HG02840 (cell line): ENCODE results near the gene LYL1.
A peak's percentile ranks its signal among the peaks of the same experiment; 100 is the strongest.

Experiments
- ATAC-seq: cut with Tn5 transposase; IDR thresholded peaks from one replicate; pipeline ENCODE4 v1.9.1; 2021; ENCODE audit warnings: mild to moderate bottlenecking, moderate library complexity, moderate number of reproducible peaks; ENCODE audit not compliant: unreplicated experiment, low FRiP score

Gene LYL1

DNA sequence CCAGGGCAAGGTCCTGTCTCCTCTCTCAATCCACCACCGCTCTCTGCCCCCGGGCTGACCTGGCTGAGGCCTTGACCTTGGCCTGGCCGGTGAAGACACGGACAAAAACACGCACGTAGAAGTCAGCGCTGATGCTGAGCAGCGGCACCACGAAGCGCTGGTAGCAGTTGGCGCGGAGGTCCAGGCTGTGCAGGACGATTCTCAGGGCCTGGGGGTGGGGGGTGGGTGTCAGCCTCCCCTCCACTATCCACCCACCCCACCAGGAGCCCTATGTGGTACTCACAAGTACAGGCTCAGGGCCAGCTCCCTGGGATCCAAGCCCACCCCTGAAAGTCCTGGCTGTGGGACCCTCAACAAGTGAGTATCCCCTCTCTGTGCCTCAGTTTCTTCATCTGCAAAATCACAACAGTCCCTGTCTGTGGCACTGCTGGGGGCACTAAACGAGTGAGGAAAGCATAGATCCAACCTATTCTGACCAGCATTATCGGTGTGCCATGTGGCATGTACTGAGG lies 7.5 kb upstream of the LYL1 start:
- ATAC-seq: no peak

DNA sequence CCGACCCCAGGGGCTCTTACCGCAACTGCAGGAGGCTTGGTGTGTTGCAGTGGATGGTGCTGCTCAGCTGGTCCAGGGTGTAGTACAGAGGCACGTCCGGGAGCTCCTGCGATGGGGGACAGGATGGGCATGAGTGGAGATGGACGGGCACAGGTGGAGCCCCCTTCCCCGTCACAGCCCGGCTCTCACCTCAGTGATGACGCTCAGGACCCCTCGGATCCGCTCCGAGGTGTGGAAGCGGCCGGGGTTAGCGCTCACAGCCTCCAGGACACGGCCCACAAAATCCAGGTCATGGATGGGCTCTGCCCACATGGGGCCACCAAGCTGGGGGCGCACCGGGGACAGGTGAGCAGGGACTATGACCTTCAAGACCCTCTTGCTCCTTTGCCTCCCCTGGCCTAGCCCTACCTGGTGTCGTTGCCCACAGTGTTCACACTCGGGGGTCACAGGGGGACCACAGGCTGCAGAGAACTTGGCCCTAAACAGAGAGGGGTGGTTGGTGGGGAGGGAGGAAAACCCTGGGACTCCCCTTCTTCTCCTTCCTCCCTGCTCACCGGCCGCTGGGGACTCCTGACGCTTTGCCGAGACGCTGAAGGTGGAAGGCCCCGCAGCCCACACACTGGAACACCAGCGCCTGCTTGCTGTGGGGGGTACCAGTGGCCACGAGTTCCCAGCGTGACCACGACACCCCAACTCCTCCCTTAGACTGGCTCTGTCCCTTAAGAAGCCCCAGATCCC lies 6.9 kb upstream of the LYL1 start:
- ATAC-seq: no peak

DNA sequence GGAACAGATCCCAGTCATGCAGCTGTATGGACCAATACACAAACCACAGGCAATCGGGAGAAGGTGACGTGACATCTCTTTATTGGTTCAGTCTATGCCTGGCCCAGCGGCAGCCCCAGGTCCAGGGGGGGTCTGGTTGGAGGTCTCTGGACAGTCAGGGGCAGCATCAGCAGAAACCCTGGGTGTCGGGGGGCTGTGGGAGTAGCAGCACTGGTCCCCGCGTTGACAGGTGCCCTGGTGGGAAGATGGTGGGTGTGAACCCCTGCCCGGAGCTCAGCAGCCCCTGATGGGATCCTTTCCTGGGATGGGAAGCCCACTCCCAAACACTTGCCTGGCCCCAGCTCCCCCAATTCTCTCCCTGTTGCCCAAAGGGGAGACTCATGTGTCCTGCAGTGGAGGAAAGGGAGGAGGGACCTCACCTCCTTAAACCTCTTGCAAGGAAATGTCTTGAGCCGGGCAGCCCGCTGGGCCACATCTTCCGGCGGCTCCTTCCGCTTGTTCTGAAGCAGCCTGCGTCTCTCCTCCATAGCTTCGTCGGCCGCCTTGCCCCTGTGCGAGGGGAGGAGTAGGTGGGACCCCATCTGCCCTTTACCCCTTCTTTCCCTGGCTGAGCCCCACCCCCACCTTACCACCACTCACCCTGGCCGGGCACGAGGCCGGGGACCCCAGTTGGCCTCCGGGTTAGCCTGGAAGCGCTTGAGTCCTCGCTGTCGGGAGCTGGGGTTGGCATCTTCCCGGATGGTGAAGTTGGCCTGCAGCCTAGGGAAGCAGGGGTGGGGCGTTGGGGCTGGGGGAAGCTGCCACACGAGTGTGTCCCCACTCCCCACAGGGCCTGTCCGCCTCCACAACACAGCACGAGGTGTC lies 2.4 kb upstream of the LYL1 start:
- ATAC-seq: no peak

DNA sequence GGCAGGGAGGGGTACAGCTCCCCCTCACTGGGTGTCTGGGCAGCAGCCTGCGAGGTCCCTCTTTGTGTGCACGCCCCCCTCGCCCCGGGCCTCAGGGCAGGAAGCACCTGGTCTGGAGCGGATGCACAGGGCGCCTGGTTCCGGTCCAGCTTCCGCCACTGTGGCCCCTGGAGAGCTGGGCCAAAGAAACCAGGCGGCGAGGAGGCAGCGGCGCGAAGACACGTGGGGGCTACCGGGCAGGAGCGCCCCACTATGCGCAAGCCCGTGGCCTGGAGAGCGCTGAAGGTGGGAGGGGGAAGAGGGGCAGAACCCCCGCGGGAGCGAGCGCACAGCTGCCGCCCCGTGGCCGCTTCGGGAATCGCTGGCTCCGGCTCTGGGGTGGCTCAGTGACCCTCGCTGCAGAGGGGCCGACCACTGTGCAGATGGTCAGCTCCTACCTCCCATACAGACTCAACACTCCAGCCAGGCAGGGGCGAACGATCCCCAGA lies 1.7 kb upstream of the LYL1 start:
- peak; percentile 37 for ATAC-seq

DNA sequence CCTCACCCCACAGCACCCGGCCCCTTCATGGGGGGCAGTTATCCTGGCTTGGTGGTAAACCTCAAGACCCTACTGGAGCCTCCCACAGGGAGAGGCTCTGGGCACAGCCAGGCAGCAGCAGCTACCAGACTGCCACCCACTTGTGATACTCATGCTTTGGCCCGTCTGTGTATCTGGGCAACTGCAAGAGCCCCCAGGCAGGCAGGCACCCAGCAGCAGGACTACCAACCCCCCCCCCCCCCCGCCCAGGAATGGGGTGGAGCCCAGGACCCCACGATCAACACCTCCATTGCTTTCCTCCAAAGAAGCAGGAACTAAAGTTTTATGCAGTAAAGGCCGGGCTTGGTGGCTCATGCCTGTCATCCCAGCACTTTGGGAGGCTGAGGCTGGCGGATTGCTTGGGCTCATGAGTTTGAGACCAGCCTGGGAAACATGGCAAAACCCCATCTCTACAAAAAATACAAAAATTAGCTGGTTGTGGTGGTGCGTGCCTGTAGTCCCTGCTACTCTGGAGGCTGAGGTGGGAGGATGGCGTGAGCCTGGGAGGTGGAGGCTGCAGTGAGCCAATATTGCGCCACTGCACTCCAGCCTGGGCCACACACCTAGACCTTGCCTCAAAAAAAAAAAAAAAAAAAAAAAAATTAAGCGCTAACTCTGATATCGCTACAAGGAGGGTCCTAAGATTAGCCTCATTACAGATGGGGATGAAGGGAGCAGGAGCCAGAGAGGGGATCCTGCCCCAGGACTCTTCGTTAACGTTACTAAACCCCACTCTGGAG lies 1.1 kb upstream of the LYL1 start:
- ATAC-seq: no peak

DNA sequence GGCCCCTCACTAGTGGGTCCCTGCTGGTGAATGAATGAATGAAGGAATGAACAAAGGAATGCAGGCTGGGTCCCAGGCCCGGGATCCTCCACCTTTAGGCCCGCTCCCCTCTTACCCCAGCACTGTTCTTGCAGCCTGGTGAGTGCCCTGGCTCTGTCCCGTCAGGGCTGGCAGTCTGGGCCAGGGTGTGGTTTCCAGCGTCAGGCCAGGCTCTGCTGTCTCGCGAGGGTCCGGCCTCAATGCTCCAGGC lies 317 bp downstream of the LYL1 start:
- ATAC-seq: no peak

DNA sequence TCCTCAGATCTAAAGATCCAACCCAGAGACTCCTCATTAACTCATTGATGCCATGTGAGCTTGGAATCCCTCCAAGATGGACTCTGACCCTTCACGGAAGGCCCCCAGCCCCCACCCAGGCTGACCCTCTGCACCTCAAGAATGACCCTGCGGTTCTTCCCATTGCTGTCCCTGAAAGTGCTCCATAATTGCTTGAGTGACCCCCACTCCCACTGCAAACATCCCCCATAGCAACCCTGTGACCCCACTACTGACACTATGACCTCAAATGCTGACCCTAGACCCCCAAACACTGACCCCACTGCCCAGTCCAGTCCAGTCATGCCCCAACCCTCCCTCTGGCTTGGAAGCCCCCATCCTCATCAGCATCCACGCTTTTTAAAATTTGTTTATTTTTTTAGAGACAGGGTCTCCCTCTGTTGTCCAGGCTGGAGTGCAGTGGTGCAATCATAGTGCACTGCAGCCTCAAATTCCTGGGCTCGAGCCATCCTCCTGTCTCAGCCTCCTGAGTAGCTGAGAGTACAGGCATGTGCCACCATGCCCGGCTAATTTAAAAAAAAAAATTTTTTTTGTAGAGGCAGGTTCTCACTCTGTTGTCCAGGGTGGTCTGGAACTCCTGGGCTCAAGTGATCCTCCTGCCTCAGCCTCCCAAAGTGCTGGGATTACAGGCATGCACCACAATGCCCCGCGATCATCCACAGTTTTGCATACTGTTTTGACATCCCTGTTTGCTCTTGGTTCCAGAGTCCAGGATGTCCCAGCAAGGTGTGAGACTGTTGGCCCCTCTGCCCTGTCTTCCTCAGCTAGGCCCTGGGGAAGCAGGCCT lies 855 bp downstream of the LYL1 start:
- no peak for ATAC-seq

DNA sequence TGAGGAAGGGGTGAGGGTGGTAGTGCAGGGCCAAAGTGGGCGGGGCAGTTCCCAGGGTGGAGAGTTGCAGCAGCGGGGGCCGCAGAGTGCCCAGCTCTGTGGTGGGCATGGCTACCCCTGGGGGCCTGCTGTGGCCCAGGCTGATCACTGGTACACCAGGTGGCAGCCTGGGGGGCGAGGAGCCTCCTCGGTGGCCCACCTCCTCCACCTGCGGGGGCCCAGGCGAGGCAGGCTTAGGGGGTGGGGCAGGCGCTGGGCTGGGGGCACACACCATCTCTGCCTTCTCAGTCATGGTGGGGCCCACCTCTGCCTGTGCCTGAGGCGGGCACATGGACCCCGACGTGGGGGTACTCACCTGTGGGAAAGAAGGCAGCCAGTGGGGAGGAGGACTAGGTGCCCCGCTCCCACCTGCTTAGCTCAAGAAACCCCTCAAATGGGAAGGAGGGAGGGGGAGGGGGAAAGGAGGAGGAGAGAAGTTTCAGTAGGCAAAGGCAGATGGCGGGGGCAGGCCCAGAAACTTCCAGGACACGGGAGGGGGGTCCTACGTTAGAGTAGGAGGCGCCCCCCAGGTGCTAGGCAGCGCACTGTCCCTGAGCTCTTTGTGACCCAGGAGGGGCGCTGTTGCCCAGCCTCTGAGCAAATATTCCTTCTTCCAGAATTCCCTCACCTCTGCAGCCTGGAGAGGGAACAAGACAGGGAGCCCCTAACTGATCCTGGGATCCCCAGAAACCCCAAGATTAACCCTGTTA lies 1.6 kb downstream of the LYL1 start:
- no peak for ATAC-seq

DNA sequence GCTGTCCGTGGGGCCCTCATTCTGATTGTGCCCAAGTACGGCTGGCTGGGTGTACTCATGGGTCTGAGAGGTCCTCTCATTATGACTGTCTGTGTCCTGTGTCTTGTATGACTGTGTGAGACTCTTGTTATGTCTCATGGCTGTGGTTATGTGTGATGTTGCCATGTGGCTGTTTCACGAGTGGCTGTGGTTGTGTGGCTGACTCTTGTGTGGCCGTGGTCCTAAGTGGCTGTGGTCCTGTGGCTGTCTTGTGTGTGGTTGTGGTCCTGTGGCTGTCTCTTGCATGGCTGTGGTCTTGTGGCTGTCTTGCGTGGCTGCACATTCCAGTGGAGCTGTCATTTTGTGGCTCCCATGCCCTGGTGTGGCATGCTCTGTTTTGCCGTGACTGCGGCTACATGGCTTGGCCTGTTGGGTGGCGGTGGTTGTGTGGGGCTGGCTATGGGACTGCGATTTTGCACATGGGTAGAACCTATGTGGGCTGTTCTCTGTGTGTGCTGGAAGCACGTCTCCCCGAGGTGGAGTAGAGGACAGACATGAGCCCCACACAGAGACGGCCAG lies 2.5 kb downstream of the LYL1 start:
- no peak for ATAC-seq

DNA sequence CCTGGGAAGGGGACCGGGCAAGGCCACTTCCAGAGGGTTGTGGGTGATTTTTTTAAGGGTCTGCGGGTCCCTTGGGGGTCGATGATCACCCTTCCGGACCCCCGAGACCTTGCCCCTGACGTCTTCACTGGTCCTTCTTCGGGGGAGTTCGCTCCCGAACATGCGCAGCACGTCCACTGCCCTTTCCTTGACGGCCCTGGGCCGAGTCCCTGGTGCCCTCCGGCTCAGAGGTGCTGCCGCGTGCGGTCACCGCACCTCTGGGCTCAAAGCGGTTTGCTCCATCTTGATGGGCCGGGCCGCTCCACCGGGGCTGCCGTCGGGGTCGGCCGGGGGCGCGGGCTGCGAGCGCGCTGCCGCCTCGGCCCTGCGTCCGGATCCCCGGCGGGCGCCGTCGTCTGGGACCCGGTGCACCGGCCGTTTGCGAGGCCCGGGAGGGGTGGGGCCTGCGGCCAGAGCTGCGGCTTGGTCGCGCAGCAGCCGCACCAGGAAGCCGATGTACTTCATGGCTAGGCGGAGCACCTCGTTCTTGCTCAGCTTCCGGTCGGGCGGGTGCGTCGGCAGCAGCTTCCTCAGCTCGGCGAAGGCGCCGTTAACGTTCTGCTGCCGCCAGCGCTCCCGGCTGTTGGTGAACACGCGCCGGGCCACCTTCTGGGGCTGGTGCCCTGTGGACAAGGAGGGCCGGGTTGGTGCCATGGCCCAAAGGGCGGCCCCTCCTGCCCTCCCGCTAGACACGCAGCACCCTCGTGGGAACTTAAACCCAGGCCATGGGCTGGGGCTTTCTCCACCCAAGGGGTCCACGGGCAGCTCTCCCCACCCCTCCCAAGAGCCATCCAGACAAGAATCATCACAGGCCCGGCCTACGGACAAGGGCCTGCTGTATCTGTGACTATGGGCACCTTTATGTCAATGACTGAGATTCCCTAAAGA lies 3.3 kb downstream of the LYL1 start:
- no peak for ATAC-seq

DNA sequence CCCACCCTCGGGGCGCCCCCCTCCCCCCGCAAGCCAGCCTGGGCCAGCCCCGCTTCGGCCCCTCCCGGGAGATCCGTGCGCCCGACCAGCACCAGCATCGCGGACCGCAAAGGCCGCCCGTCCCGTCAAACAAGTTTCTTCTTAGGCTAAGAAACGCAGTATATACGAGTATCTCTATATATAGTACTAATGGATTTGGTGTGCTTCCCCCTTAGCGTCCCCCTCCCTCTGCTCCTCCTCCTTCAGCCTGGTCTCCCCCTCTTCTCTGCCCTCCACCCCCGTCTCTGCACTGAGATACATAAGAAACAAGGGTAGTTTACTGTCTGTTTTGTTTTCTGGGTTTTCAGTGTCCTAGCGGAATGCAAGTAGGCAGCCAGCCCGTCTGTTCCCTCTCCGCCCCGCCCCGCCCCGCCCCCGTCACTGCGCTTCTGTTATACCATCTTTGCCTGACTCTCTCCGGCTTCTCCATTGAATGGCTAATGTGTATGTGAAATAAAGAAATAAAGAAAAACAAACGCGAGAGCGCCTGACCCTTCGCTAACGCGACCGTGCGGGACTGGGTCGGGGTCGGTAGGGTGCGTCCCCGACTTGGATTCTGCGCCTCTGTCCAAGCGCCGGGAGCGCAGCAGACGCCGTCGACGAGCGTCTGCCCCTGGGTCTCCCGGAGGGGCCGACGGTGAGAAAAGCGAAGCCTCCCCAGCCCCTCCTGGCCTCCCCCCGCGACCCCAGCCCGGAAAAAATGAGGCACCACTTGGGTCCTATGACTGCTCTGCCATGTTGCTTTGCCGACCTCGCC lies 4.2 kb downstream of the LYL1 start:
- ATAC-seq: no peak

DNA sequence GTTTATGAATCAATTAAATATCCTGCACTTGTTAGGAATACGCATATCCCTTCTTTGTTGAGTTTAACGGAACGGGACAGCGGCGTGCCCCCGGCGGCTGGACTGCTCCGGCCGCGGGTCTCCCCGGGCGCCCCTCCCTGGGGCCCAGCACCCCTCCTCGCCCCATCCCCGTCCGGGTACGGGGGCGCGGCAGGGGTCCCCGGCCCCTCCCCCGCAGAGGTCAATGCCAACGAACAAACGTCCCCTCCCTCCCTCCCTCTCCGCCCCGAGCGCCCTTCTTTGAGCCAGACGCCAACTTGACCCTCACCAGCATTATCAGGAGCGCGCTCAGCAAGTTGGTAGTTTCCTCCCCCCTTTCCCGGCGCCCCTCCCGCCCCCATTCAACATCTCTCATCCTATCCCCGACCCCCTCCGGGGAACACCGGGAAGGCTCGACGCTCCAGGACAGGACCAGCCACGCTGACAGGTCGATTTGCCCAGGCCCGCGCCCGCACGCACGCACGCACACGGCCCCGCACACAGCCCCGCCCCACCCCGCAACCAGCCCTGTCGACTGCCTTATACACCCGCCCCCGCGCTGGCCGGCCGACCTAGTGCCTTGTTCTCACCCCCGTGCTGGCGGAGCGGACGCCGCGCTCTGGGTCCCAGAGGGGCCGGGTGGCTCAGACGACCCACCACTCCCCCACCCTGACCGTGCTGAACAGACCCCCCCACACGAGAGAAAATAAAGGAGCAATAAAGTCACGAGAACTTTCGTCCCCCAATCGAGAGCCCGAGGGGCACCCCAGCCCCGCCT lies 5.0 kb downstream of the LYL1 start:
- ATAC-seq: no peak

DNA sequence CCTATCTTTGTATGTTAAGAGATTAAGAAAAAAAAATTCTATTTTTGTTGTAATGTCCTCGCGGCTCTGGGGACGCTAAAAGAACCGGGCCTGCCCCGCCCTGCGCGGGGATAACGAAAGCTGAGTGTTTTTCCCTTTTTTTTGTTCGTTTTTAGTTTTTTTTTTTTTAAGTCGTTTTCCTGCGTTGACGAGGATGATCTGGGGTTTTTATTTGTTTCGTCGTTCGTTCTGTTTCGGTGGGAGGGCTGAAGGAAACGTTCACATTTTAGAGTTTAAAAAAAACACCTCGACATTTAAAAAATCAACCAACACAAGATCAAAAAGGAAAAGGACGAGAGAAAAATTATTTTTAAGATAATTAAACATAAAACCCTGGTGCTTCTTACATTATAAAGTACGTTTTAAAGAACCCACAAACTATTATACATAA lies 5.6 kb downstream of the LYL1 start:
- ATAC-seq: no peak

DNA sequence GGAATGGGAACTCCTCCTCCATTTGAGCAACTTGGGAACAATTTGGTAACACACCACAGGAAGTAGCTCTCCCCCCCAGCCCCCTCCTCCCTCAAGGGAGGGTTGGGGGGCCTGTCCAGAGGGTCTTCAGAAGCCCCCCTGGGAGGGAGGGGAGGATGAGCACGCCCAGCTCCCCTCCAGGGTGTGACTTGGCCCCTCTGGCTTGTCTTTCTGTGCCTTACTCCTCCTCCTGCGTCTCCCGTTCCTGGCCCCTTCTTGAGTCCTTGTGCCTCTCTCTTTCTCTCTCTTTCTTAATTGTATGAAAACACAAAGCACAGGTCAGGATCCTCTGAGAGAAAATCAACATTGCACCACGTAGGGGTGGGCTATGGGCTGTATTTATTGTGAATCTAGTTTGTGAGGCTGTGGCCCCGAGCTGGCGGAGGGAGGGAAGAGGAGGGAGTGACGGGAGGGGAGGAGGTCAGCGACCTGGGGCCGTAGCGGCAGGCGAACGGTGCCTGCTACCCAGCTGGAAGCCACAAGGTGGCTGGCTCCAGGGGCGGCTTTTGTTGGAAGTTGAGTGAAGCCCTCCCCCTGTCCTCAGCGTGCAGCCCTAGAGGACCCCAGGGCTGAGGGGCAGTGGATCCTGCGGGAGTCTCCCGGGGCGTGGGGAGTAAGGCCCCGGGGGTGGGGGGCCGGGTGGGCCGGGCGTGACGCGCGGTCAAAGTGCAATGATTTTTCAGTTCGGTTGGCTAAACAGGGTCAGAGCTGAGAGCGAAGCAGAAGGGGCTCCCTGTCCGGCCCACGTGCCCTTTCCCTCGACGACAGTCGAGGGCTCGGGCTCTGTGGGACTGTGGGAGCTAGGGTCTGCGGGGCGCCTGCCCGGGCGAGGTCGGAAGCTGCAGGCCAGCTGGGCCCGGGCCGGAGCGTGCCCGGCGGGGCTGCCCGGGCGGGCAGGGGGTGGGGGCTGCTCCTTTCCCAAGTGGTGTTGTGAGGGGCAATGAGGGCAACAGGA lies 6.4 kb downstream of the LYL1 start:
- no peak for ATAC-seq

DNA sequence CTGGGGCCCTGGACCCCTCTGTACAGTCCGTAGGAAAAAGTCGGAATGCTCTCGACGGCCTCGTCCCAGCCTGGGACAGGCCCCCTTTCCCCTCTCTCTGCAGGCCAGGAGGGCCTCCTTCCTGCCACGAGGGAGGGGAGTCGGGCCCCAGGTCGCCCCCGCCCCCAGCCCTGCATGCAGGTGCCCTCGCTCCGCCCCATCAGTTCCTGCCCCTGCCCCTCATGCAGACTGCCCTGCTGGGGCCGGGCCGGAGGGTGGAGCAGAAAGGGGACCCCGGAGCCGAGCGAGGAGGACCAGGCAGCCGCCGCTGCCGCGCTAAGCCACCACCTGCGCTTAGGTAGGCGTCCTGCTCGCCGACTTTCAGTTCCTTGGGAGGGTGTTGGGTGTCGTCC lies 7.3 kb downstream of the LYL1 start:
- no peak for ATAC-seq
